ENCODE data around the gene FAM13C.
"Not testable (repeated sequence)": the region's sequence is repeated elsewhere in the genome, so short reads cannot be mapped to it uniquely, and the experiment has no call there.

The FAM13C gene

DNA sequence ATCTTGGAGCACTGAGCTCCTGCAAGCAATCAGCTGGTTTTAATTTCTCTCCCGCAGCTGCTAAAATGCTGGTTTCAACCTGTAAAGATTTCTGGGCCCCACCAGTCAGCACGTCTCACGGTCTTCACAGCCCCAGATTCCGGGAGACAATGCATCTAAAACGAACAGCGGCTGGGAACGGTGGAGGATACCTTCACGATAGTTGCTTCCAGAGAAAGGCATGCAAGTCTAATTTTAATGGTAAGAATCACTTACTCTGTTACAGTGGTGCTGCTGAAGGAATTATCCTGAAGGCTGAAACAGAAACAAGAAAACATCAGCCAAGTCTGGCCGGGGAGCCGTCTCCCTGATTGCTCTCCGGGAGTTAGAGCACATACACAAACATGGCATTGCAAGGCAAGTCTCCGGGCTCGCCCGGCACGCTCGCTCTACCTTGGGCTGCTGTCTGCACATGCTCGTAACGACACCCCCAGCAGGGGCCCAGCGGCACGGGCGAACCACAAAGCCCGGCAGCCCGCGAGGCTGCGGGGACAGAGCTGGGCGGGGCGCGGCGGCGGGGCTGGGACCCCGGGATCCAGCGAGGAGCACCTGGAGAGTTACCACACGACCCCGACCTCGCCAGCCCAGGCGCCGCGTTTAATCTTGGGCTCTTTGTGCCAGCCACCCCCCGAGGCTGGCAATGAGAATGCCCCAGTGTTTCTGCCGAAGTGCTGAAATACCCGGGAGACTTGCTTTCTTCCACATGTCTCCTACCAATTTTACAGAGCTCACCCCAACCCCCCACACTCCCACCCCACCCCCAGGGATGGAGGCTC, at the start of gene FAM13C:
TSS of gene FAM13C (minus strand) at position 406 of the 815 bp plus-strand sequence. CDS start at position 317, 89 bp downstream.
- in situ Hi-C loops (cut with MboI; ENCODE audit: low sequenced_read_pairs) = no loop called here

DNA sequence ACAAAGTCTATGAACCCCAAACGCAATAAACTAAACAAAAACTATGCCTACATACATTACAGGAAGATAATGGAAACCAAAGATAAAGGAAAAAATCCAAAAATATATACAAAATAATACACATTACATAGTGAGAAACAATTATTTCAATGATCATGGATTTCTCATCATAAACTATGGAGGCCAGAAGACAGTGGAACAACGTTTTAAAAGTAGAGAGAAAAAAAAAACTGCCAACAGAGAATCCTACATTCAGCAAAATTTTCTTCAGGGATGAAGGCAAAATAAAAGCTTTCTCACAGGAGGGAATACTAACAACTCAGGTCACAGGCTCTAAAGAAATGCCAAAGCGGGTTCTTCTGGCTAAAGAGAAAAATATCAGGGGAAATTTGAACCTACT, 42.9 kb upstream of the FAM13C start:
- in situ Hi-C loops (cut with MboI; ENCODE audit: low sequenced_read_pairs) = no loop called here

DNA sequence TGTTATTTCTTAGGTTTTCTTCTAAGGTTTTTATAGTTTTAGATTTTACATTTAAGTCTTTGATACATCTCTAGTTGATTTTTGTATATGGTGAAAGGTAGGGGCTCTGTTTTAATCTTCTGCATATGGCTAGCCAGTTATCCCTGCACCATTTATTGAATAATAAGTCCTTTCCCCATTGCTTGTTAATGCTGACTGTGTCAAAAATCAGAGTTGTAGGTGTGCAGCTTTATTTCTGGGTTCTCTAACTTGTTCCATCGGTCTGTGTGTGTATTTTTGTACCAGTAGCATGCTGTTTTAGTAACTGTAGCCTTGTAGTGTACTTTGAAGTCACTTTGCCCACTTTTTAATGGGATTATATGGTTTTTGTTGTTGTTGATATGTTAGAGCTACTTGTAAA, 37.9 kb upstream of the FAM13C start:
- in situ Hi-C loops (cut with MboI; ENCODE audit: low sequenced_read_pairs) = no loop called here

DNA sequence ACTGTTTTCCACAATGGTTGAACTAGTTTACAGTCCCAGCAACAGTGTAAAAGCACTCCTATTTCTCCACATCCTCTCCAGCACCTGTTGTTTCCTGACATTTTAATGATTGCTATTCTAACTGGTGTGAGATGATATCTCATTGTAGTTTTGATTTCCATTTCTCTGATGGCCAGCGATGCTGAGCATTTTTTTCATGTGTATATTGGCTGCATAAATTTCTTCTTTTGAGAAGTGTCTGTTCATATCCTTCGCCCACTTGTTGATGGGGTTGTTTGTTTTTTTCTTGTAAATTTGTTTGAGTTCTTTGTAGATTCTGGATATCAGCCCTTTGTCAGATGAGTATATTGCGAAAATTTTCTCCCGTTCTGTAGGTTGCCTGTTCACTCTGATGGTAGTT, 37.0 kb upstream of the FAM13C start:
- in situ Hi-C loops (cut with MboI; ENCODE audit: low sequenced_read_pairs) = not testable (repeated sequence)

DNA sequence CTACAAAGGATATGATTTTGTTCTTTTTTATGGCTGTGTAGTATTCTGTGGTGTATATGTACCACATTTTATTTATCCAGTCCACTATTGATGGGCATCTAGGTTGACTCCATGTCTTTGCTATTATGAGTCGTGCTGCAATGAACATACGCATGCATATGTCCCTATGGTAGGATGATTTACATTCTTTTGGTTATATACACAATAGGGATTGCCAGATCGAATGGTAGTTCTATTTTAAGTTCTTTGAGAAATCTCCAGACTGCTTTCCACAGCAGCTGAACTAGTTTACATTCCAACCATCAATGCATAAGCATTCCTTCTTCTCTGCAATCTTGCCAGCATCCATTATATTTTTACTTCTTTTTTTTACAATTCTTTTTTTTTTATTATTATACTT, 35.6 kb upstream of the FAM13C start:
- in situ Hi-C loops (cut with MboI; ENCODE audit: low sequenced_read_pairs) = no loop called here

DNA sequence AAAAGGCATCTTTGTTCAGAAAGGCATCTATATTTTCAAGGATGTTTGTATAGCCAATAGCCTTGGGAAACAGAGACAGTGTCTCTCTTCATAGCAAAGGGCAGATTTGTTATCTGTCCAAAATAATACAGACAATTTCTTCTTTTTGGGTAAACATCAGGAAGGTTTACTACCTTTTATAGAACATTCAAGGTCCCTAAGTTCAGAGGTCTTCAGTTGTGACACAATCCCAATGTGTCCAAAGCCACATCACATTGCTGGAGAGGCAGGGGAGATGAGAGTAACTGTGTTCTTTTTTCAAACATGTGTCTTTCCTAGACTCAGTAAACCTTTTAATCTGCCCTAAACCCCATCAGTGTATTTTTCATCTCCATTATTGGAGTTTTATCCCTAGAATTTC, 33.6 kb upstream of the FAM13C start:
- in situ Hi-C loops (cut with MboI; ENCODE audit: low sequenced_read_pairs) = no loop called here

DNA sequence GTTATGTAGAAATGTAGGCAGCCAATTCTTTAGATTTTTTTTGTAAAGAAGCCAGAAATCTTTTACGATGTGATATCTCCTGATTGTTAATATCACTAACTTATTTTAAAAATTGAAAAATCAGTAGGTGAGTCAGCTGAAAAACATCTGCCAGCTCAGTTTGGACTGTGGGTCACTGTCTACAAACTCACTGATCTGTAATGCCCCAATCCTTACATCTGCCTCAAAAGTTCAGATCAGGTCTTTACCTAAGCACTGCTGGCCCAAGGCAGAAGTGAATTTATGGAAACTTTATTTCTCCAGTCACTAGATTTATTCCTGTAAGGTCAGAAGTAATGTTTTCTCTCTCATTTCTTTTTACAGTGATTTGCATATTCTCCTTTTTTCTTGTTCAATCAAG, 31.0 kb upstream of the FAM13C start:
- in situ Hi-C loops (cut with MboI; ENCODE audit: low sequenced_read_pairs) = no loop called here

DNA sequence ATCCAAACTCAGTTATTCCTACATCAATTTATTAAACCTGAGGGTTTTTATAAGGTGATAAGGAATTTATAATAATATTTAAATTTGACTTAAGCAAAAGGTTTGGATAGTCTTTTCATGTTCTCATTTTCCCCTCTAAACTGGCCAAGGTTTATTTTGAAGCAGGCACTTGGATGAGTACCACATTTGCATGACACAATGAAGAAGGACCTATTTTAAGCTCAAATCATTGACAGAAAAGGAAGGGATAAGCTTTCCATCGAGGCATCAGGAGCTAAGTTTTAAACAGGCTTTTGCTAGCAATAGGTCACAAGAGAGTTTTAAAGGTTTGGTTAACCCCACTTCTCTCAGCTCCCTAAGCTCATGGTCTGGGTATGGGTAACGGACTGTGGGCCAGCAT, 28.7 kb upstream of the FAM13C start:
- in situ Hi-C loops (cut with MboI; ENCODE audit: low sequenced_read_pairs) = no loop called here

DNA sequence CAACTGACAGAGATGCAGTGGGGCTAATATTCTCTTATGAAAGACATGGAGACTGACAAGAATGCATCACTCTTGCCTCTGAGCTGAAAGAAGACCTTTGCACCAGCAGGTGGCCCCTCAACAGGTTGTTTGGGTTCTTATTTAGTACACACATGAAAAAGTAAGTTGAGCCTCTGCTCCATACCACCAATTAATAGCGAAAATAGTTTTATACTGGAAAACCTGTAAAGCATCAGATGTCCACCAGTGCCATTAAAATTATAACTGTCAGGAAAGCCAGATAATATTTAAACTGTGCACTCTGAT, 26.3 kb upstream of the FAM13C start:
- in situ Hi-C loops (cut with MboI; ENCODE audit: low sequenced_read_pairs) = no loop called here

DNA sequence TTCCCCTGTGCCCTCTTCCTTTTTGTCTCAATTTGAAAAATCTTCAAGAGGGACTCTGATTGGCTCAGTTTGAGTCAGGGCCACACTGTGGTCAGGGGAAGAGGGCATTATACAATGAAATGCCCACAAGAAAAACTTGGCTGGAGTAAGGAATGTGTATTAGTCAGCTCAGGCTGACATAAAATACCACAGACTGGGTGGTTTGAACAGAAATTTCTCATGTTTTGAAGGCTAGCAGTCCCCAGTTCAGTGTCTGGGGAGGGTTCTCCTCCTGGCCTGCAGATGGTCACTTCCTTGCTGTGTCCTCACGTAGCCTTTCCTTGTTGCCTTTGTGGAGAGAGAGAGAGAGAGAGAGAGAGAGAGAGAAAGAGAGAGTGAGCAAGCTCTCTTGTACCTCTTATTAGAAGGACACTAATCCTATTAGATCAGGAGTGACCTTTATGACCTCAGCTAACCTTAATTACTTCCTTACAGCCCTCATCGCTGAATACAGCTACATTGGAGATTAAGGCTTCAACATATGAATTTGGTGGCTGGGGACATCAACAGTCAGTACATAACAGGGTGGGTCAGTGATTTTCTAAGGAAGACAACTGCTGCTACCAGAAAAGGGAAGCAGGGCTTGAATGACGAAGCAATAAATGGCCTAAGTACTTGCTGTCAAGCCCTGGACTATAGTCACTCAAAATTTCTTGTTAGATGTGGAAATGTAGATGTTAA, 25.8 kb upstream of the FAM13C start:
- in situ Hi-C loops (cut with MboI; ENCODE audit: low sequenced_read_pairs) = no loop called here

DNA sequence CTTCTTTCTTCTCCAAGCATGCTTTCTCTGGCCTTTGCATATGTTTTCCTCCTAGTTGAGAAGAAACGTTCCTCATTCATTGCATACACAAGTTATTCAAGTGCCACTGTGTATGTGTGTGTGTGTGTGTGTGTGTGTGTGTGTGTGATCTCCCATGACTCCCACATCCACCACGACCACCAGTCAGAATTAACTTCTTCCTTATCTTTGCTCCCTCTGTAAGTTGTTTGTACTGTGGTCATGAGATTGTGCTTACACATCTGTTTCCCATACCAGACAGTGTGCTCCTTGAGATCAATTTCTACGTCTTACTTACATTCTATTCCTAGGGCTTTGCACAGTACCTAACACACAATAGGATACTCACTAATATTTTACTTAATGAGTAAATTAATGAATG, 22.4 kb upstream of the FAM13C start:
- in situ Hi-C loops (cut with MboI; ENCODE audit: low sequenced_read_pairs) = no loop called here

DNA sequence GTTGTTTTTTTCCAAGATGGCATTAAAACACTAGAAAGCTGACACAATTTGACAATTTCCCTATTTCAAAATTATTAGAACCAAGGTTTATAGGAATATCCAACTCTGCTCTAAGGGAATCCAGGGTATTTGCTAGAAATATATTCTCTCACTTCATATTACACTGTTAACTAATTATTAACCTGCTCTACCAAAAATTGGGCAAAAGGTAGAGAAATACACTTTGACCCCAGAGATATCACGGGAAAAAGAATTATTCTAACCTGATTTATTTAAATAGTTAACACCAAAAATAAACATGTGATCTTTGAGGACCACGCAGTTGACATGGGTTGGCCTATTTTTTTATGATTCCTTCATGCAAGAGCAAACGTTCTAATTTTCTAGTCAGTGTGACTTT, 21.6 kb upstream of the FAM13C start:
- in situ Hi-C loops (cut with MboI; ENCODE audit: low sequenced_read_pairs) = no loop called here

DNA sequence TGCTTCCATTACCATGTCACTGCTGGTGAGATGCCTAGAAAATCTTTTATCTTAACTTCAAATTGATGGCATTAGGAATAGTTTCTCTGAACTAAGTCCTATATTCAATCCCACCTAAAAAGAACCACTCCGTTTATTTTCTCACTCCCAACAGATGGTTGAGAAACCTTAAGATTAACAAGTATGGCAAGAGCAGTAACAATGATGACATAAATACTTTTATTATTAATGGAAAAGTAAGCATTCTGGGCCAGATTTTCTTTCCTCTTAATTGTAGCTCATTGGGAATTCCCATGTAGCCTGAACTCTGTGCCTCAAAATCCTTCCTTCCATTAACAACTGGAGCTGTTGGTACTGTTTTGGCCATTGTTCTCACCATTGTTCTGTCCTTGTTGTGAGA, 21.1 kb upstream of the FAM13C start:
- in situ Hi-C loops (cut with MboI; ENCODE audit: low sequenced_read_pairs) = no loop called here

DNA sequence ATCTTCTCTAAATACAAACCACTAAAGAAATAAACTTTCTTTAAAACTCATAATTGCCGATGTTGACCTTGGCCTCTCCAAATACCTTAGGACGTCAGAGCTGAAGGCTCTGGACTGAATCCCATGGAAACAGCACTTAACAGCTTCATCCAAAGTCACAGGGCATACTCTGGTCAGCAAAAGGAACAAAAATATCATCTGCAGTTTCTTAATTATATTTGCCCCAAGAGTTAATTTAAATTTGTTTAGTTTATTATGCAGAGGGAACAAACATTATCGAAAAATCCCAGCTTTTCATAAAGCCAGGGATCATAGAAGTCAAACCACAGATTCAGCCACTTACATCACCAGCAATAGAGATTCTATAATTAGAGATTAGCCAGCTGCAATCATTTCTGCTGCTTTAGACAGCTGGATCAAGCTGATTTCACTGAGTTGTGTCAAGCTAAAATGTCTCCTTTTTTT, 20.5 kb upstream of the FAM13C start:
- in situ Hi-C loops (cut with MboI; ENCODE audit: low sequenced_read_pairs) = no loop called here

DNA sequence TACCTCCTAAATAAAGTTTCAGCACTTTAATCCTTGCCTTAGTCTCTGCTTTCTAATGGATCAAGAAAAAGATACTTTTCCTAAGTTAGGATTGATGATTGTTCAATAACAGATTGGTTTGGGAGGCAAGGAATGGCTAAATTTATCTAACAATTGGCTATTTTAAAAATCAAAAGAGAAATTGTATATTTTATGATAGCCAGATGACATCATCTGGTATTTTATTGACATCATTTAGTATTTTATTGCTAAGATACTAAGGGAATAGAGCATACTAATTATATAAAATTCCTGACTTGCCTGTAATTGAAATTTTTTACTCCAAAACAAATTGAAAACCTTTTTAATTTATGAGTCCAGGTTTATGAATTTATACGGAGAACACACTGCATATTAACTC, 19.3 kb upstream of the FAM13C start:
- in situ Hi-C loops (cut with MboI; ENCODE audit: low sequenced_read_pairs) = no loop called here

DNA sequence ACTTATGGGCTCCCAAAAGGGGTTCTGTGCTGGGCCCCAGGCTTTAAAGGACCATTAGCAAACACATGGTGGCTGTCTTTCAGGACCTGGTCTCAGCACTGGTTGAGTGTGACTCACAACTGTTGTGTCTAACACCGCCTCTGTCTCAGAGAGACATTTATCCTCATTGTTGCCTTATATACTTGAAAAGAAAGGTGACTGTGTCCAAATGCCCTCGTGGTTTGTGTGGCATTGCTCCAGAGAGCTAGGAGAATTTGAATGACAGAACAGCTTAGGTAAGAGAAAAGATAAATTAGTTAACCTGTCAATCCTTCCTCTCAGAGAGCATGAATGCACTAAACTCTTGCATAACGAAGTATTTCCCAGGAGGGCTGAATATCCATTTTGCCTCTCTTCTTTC, 14.5 kb upstream of the FAM13C start:
- in situ Hi-C loops (cut with MboI; ENCODE audit: low sequenced_read_pairs) = no loop called here

DNA sequence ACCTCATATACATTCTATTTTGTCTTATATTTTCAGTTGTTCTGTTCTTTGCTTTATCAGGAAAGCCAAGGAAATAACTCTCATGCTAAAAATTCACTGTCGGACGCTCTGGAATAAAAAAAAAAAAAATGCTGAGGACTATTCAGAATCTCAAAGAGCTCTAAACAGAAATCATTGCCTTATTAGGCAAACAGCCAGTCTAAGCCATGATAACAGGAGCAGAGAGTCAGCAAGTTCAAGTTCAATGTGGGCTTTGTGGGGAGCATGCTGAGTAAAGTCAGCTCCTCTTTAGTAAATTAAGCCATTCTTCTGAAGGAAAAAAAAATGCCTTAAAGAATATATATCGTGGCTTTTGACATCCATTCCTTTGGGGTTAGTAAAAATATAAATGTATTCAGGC, 13.6 kb upstream of the FAM13C start:
- in situ Hi-C loops (cut with MboI; ENCODE audit: low sequenced_read_pairs) = no loop called here

DNA sequence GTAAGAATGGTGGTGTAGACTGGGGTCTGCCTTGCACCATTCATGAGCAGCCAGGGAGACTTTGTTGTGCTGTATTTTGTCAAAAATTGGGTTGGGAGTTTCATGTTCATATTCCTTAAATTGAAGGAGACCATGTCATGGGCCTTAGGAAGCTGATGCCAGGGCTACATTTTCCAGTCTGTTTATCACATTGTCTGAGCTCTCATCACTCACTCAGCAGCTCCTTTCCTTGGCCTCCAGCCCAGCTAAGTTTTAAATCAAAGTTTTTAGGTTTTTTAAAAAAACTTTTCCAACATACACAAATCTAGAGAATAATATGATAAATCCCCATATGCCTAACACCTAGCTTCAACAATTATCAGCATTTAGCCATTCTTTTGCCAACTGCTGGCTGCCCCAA, 12.6 kb upstream of the FAM13C start:
- in situ Hi-C loops (cut with MboI; ENCODE audit: low sequenced_read_pairs) = no loop called here

DNA sequence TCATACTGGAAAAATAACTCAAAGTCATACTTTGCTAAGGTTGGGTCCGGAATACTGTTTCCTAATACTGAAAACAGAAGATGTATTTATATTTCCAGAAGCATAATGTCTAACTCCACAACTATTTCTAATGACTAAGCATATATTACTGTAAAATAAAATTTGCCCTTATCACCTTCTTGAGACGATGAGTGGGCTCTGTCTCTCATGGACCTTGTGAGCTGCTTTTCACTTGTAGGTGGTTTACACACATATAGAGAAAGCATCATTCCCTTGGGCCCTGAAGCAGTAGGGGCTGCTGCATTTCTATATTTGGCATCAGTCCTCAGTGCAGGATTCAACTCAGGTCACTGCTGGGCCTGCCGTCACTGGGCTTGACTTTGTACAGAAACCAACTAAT, 10.7 kb upstream of the FAM13C start:
- in situ Hi-C loops (cut with MboI; ENCODE audit: low sequenced_read_pairs) = no loop called here

DNA sequence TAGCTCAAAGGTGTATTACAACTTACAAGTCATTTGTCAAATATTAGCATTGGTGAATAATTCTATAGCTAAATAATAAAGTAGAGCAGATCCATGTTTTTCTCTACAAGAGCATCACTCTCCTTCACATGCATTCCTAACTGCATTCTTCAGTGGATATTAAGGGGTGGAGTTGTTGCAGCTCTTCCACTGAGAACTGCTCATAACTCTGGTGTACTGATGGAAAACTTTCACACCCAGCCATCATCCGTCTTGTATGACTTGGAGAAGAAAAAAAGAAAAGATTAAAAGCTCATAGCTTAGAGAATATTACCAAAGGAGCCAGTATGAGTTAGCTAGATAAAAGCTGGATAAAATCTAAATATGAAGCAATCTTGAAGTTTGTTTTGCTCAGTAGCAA, 10.2 kb upstream of the FAM13C start:
- in situ Hi-C loops (cut with MboI; ENCODE audit: low sequenced_read_pairs) = no loop called here

DNA sequence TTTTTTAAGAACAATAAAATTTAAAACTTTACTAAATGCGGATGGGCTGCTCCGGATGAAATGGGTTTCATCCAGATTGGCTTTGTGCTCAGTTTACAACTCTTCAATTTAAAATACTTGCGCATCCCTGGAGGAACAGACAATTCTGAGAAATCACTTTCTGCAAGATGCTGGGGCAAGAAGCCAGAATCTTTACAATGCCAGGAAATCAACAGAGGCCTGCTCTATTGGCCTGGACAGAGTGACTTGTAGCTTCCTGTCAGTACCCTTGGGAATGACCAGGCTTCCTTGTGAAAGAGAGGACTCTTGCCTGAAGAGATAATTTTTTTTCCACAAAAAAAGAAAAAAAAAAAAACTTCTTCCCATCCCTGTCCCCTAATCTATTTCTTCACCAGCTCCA, 3.9 kb upstream of the FAM13C start:
- in situ Hi-C loops (cut with MboI; ENCODE audit: low sequenced_read_pairs) = no loop called here

DNA sequence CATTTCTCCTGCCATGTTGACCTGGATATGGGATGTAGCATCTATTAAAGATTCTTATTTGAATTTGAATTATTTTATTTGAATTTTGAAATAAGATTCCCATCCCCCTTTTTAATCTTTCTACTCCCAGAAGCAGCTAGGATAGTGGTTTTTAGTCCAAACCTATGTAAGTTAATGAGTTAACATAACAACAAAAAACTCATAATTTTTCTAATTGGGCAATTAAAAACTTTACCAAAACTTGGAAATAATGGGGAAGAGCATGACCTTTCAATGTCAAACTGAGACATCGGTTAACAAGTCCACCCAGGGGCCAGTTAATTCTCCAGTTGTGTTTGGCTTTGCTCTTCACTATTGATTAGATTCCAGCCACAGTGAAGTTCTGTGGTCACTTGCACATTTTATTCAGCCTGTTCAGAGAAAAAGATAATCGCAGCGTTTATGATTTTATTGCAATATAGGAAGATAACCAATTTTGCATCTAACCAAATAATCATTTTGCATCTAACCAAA, 1.2 kb upstream of the FAM13C start:
- in situ Hi-C loops (cut with MboI; ENCODE audit: low sequenced_read_pairs) = no loop called here
